ENCODE measurements around the gene KLRF1.

KLRF1 gene

DNA sequence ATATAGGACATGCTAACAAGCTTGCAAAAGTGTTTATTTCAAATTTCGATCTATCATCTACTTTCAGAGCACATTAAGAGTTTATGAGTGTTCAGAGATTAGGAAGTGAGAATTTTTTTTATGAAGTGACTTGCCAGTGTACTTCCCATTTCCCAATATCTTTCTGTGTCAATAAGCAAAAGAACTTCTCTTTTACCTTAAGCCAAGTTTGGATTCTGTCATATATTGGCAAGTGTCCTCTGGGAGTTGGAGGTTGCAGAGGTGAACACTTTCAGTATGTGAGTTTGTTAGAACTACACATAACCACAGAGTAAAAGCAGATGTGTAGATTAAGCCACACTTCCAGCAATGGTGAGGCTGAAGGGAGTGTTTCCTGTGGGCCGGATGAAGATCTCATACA, 16.6 kb upstream of the KLRF1 start:
- TF ChIP-seq, protein P1, sequence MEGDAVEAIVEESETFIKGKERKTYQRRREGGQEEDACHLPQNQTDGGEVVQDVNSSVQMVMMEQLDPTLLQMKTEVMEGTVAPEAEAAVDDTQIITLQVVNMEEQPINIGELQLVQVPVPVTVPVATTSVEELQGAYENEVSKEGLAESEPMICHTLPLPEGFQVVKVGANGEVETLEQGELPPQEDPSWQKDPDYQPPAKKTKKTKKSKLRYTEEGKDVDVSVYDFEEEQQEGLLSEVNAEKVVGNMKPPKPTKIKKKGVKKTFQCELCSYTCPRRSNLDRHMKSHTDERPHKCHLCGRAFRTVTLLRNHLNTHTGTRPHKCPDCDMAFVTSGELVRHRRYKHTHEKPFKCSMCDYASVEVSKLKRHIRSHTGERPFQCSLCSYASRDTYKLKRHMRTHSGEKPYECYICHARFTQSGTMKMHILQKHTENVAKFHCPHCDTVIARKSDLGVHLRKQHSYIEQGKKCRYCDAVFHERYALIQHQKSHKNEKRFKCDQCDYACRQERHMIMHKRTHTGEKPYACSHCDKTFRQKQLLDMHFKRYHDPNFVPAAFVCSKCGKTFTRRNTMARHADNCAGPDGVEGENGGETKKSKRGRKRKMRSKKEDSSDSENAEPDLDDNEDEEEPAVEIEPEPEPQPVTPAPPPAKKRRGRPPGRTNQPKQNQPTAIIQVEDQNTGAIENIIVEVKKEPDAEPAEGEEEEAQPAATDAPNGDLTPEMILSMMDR (IDR thresholded peaks at IDR 0.05) = no peak

DNA sequence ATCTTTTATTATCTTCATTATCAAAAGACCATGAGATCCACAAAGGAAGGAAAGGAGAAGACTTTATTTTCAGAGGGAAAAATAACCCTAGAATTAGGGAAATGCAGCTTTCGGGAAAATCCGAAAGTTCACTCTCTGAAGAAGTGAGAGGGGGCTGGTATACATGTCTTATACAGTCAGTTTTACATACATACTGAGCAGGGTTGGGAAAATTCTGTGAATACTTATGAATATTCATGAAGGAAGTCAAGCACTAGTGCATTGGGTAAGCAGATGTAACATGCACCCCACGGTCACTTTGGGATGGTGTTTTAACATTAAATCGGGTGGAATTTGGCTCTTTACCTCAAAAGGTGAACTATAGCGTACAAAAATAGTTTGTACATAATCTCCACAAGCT, 15.7 kb upstream of the KLRF1 start:
- TF ChIP-seq, protein P1 (IDR thresholded peaks at IDR 0.05) = no peak

DNA sequence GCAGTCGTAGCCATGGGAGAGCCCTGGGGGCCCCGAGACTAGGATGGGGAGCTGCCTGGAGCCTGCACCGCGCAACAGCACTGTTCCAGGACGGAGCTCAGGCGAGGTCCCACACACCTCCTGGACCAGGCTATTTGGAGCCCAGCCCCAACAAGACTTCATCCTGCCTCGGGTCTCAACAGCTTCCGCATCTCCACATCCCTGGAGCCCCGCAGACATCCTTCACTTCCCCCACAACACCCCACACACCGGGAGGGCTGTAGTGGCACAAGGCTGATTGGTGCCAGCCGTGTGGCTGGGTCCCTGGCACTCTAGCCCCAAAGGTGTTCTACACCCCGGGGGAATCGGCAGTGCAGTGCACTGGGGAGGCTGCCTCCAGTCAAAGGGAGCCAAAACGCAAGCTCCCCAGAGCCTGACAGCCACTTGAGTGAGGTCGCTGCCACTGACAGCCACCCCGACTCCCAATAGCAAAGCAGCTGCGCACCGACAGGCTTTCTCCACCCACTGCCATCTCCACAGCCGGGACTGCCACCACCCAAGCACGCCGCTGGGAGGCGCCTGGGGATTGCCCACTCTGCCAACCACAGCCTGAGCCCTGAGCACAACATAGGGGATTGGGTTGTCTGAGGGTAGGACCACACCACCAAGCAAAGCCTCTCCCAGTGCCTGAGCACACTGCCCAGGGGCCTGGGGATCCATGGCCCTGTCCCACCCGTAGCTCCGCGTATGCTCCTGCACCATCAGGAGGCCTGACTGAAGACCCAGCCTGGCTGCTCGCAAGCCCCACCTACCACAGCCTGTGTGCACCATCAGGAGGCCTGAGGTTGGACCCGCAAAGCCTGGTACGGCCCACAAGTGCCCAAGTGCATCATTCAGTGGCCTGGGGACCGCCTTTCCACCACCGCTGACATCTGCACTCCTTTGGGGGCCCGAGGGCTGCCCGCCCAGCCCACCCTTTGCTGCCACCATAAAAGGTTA, 13.2 kb upstream of the KLRF1 start:
- TF ChIP-seq, protein P1 (IDR thresholded peaks at IDR 0.05) = peak; percentile 92

DNA sequence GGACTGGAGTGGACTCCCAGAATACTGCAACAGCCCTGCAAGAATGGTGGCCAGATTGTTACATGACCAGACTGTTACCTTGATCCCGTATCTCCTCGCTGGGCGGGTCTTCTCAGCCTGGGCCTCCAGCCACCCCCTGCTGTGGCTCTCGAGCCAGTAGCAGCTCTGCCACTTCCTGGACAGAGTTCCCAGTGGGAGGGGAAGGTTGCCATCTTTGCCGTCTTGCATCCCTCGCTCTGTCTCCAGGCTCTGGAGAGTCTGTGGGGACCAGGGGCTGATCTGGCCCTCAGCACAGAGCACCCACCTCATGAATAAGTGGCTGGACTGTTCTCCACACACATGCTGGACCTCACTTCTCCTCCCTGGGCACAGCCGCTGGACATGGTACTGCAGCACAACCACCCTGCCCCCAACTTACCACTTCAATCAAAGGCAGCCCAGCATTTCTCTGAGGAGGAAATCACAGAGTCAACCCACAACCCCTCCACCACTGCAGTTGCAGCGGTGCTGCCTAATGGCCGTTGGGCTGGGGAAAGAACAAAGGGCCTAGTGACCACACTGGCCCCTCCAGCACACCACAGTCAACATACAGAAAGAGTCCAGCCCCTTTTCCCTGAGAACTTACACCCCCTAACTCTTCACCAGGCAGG, 6.9 kb upstream of the KLRF1 start:
- TF ChIP-seq, protein P1 (IDR thresholded peaks at IDR 0.05) = no peak

DNA sequence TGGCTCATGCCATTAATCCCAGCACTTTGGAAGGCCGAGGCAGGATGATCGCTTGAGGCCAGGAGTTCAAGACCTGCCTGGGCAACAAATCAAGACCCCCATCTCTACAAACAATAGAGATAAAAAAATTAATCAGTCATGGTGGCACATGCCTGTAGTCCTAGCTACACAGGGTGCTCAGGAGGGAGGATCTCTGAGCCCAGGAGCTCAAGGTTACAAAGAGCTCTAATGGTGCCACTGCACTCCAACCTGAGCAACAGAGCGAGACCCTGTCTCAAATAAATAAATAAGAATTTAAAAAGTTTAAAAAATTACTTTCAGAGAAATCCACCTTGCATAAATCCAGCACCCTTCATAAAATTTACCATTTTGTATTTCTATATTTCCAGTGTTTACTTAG, 2.2 kb downstream of the KLRF1 start:
- TF ChIP-seq, protein P1 (IDR thresholded peaks at IDR 0.05) = no peak

DNA sequence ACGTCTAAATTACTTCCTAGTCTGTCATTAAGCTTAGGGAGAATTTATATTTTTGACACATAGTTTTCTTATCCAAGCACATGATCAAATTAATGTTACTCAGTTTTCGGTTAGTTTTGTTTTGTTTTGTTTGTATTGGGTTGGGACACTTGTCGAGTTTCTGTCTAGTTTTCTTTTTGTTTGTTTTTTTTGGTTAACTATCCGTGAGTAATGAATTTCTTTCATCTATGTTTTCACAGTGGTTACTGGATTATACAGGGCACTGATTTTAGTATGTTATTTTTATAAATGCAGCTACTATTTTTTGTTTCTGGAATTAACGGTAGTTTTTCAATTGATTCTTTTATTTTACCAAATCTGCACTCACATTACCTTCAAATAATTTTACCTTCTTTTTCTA, 2.7 kb downstream of the KLRF1 start:
- TF ChIP-seq, protein P1 (IDR thresholded peaks at IDR 0.05) = no peak

DNA sequence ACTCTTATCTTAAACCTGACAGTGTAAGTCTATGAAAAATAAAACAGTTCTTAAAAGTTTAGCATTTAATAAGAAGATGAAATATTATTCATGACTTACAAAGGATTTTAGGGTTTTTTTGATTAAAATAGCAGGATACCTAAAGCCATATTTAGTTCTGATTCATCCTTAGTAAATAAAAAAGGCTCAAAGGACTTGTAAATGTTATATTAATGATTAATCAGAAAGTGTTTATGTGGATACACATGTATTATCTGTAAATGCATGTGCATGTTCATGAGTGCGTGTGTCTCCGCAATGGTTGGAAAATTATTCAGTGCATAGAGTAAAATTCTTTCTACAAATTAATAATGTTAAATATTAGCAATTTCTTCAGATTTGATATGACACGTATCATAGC, 4.4 kb downstream of the KLRF1 start:
- TF ChIP-seq, protein P1 (IDR thresholded peaks at IDR 0.05) = no peak

Measured in LNCAP (cell line).